B cell (primary cell): ENCODE data around the gene CCL11. TPM values are rescaled to one million over a fixed set of nuclear protein-coding genes. Genes with fewer than 3 reads are reported as not detected.

Experiments
- ATAC-seq: fragments of 200-7000 bp; cut with Tn5 transposase; one replicate; pipeline ENCODE4 v1.10.0; 2021; ENCODE audit warnings: low read depth, mild to moderate bottlenecking, moderate number of reproducible peaks, moderate library complexity
- CTCF ChIA-PET: fragments of 350-600 bp; sonication (Branson Sonifier 250); formaldehyde crosslinking; loops from one replicate; lab custom pipeline; 2021; ENCODE audit warnings: antibody characterized with exemption, inconsistent platforms; lab: Charles Lee
- POLR2A ChIA-PET: fragments of 350-600 bp; sonication (Branson Sonifier 250); formaldehyde crosslinking; loops from one replicate; lab custom pipeline; 2021; ENCODE audit warnings: antibody characterized with exemption; lab: Charles Lee
- DNase-seq: peaks from one replicate; pipeline ENCODE4 v3.0.0; 2013
- H2AFZ ChIP-seq: 2 replicates; pipeline ENCODE4 v1.6.1; 2012; ENCODE audit warnings: mild to moderate bottlenecking, low read depth, low read length; ENCODE audit not compliant: insufficient read depth, poor library complexity, severe bottlenecking
- H3K27ac ChIP-seq, 2 donors: 1 replicate in 1 of 2; 2 replicates in 1 of 2; pipeline ENCODE4 v1.5.1; 2012 to 2013; ENCODE audit warnings: low read length in 2 of 2, mild to moderate bottlenecking in 2 of 2, moderate library complexity in 1 of 2
- H3K27me3 ChIP-seq, 4 experiments: fragments of 200-600 bp in 1 of 4; sonication (generic) in 1 of 4; replicated peaks in 1 of 4; 1 replicate in 2 of 4; 2 replicates in 2 of 4; pipeline versions ENCODE4 v1.6.1 to v1.7.0; 2013 to 2016; ENCODE audit warnings: low read length in 3 of 4, mild to moderate bottlenecking in 2 of 4, mixed read lengths in 1 of 4, moderate library complexity in 1 of 4; ENCODE audit not compliant: insufficient read depth in 4 of 4, control insufficient read depth in 3 of 4; ENCODE audit errors: control extremely low read depth in 1 of 4
- H3K36me3 ChIP-seq, 2 experiments: replicated peaks in 1 of 2; 1 replicate in 1 of 2; 2 replicates in 1 of 2; pipeline versions ENCODE4 v1.6.1 to v1.7.1; 2013; ENCODE audit warnings: low read length in 1 of 2; ENCODE audit not compliant: insufficient read depth in 2 of 2, control insufficient read depth in 1 of 2; ENCODE audit errors: control extremely low read depth in 1 of 2, extremely low read depth in 1 of 2
- H3K4me1 ChIP-seq, 2 donors: fragments of 200-600 bp in 1 of 2; sonication (generic) in 1 of 2; 1 replicate in 1 of 2; 2 replicates in 1 of 2; pipeline versions ENCODE4 v1.5.1 to v1.6.1; 2013 to 2017; ENCODE audit warnings: low read length in 2 of 2; ENCODE audit not compliant: control insufficient read depth in 2 of 2, insufficient read depth in 2 of 2
- H3K4me2 ChIP-seq: replicated peaks from 2 replicates; pipeline ENCODE3; 2012; ENCODE audit warnings: mild to moderate bottlenecking, low read depth, low read length; ENCODE audit not compliant: poor library complexity, severe bottlenecking
- H3K4me3 ChIP-seq, 5 experiments: fragments of 200-600 bp in 1 of 5; sonication (generic) in 1 of 5; 1 replicate in 3 of 5; 2 replicates in 2 of 5; pipeline versions ENCODE4 v1.5.1 to v1.7.0; 2011 to 2016; ENCODE audit warnings: low read length in 4 of 5, mild to moderate bottlenecking in 4 of 5, low read depth in 2 of 5, control low read depth in 1 of 5, moderate library complexity in 1 of 5; ENCODE audit not compliant: insufficient read depth in 1 of 5; ENCODE audit errors: control extremely low read depth in 1 of 5, extremely low read depth in 1 of 5
- H3K79me2 ChIP-seq: fragments of 200-600 bp; sonication (generic); one replicate; pipeline ENCODE4 v1.6.0; 2016; ENCODE audit warnings: low read length; ENCODE audit not compliant: control insufficient read depth, insufficient read depth
- H3K9ac ChIP-seq: fragments of 200-600 bp; sonication (generic); 2 replicates; pipeline ENCODE4 v1.6.1; 2017; ENCODE audit warnings: mild to moderate bottlenecking, low read length, moderate library complexity
- H3K9me3 ChIP-seq, 3 donors: one replicate each; pipeline versions ENCODE4 v1.6.1 to v1.7.1; 2013; ENCODE audit warnings: low read length in 2 of 3; ENCODE audit not compliant: control insufficient read depth in 2 of 3, insufficient read depth in 1 of 3; ENCODE audit errors: control extremely low read depth in 1 of 3
- H4K20me1 ChIP-seq: 2 replicates; pipeline ENCODE4 v1.6.0; 2012; ENCODE audit warnings: mild to moderate bottlenecking, low read length; ENCODE audit not compliant: insufficient read depth, control insufficient read depth, poor library complexity, severe bottlenecking
- H3K27ac Mint-ChIP-seq: one replicate; pipeline ENCODE4 v1.8.0; 2021; ENCODE audit warnings: mixed read lengths
- H3K27me3 Mint-ChIP-seq: one replicate; pipeline ENCODE4 v1.8.0; 2021; ENCODE audit warnings: mixed read lengths
- H3K4me1 Mint-ChIP-seq: one replicate; pipeline ENCODE4 v1.8.0; 2021; ENCODE audit warnings: mixed read lengths
- H3K4me3 Mint-ChIP-seq: one replicate; pipeline ENCODE4 v1.8.0; 2021; ENCODE audit warnings: mixed read lengths
- H3K9me3 Mint-ChIP-seq: one replicate; pipeline ENCODE4 v1.8.0; 2022; ENCODE audit warnings: mixed read lengths; ENCODE audit not compliant: insufficient read depth
- CTCF ChIP-seq: fragments of 200-600 bp; IDR thresholded peaks from one replicate; pipeline ENCODE4 v1.8.0; 2022; ENCODE audit warnings: antibody characterized with exemption, mild to moderate bottlenecking
- EZH2 ChIP-seq: IDR thresholded peaks from 2 replicates; pipeline ENCODE4 v1.6.1; 2012; ENCODE audit warnings: borderline replicate concordance, low read depth, mild to moderate bottlenecking, moderate library complexity, low read length; ENCODE audit not compliant: insufficient read depth, poor library complexity, severe bottlenecking
- WGBS: methylation state at CpG from one replicate; pipeline ENCODE4 v1.1.5; 2013; ENCODE audit warnings: missing lambda C conversion rate; ENCODE audit not compliant: insufficient coverage; 5-methylcytosine and 5-hydroxymethylcytosine counted together
- intact Hi-C: fragments of 100-400 bp; cut with micrococcal nuclease; formaldehyde crosslinking; loops from one replicate; pipeline ENCODE4 v1.10.0; 2022
- polyA plus RNA-seq: library from polyadenylated mRNA; depleted of rRNA; stranded (reverse); fragments of >200 nt; gene quantifications from 2 replicates; pipeline ENCODE4 v1.2.3, GENCODE V29; 2012
- total RNA-seq, 2 donors: library from RNA; stranded (reverse); fragments of 120-200 nt in 1 of 2; gene quantifications; 1 replicate in 1 of 2; 2 replicates in 1 of 2; pipeline versions ENCODE4 v1.2.3 to v1.2.4, GENCODE V29; 2013 to 2022

CCL11 gene
- total and polyA plus RNA-seq, 2 donors (not counting 1 experiment from before 2014, with no cell fraction given): not detected

GRCh38 chr17:34307110-34307509, 21.6 kb downstream of the CCL11 start:
- no peak overlapping the region for H3K27ac ChIP-seq
- no CpG with 5 or more reads among the region's 3 CpGs for WGBS
- H3K4me2 ChIP-seq: no peak overlapping the region
- no peak overlapping the region for H2AFZ ChIP-seq
- CTCF ChIA-PET: no interaction called here
- no peak overlapping the region for H3K9ac ChIP-seq
- H3K27me3 ChIP-seq: peaks cover 0 to 13% (median 5%) of the 10 kb centered on the region in 4 experiments
- H3K4me1 ChIP-seq: no peaks in the 10 kb centered on the region
- Mint-ChIP-seq H3K27ac (no peak overlapping the region), H3K4me1 (no peaks in the 10 kb centered on the region), H3K4me3 (no peak overlapping the region), H3K27me3 (peaks cover 46% of the 10 kb centered on the region), H3K9me3 (no peaks in the 10 kb centered on the region)
- H3K4me3 ChIP-seq: no peak overlapping the region
- H3K36me3 ChIP-seq: no peaks in the 10 kb centered on the region
- no peak for ATAC-seq
- DNase-seq: no peak
- TF ChIP-seq EZH2 (no peak), CTCF (no peak)
- H4K20me1 ChIP-seq: no peaks in the 10 kb centered on the region
- intact Hi-C loops: no loop called here
- H3K9me3 ChIP-seq: no peaks in the 10 kb centered on the region
- POLR2A ChIA-PET: no interaction called here
- no peaks in the 10 kb centered on the region for H3K79me2 ChIP-seq

GRCh38 chr17:34308371-34308770, 22.8 kb downstream of the CCL11 start:
- Histone ChIP-seq H3K79me2 (no peaks in the 10 kb centered on the region), H3K4me1 (no peaks in the 10 kb centered on the region), H3K4me2 (no peak overlapping the region), H3K27me3 (peaks cover 0 to 9% (median 5%) of the 10 kb centered on the region in 4 experiments), H3K4me3 (no peak overlapping the region), H4K20me1 (no peaks in the 10 kb centered on the region), H3K9me3 (no peaks in the 10 kb centered on the region), H3K27ac (no peak overlapping the region), H2AFZ (no peak overlapping the region), H3K9ac (no peak overlapping the region), H3K36me3 (no peaks in the 10 kb centered on the region)
- ATAC-seq (no peak), DNase-seq (no peak)
- H3K4me1 Mint-ChIP-seq: no peaks in the 10 kb centered on the region
- intact Hi-C loops: no loop called here
- H3K9me3 Mint-ChIP-seq: no peaks in the 10 kb centered on the region
- POLR2A ChIA-PET: no interaction called here
- peaks cover 52% of the 10 kb centered on the region for H3K27me3 Mint-ChIP-seq
- no peak overlapping the region for H3K4me3 Mint-ChIP-seq
- CTCF ChIA-PET: no interaction called here
- no peak overlapping the region for H3K27ac Mint-ChIP-seq
- TF ChIP-seq EZH2: no peak
- TF ChIP-seq CTCF: no peak
